Right lobe of liver (tissue), 6 donors: ENCODE results near the gene ITGA3. TPM values are rescaled to one million over a fixed set of nuclear protein-coding genes. Genes with fewer than 3 reads are reported as not detected.
A peak's percentile ranks its signal among the peaks of the same experiment; 100 is the strongest.

Experiments used
- ATAC-seq, 4 donors: fragments of 200-7000 bp; cut with Tn5 transposase; one replicate each; pipeline ENCODE4 v1.9.1; 2020; ENCODE audit warnings: mild to moderate bottlenecking in 4 of 4, moderate library complexity in 4 of 4
- DNase-seq, 3 donors: peaks; one replicate each; pipeline ENCODE4 v3.0.0-alpha.2; 2020
- H3K27ac ChIP-seq, 3 donors: fragments of 200-600 bp; one replicate each; pipeline ENCODE4 v1.8.0; 2022
- H3K27me3 ChIP-seq, 2 donors: fragments of 200-600 bp; one replicate each; pipeline ENCODE4 v1.8.0; 2022
- H3K36me3 ChIP-seq, 4 donors: fragments of 200-600 bp; sonication (generic) in 1 of 4; one replicate each; pipeline versions ENCODE4 v1.5.1 to v1.8.0; 2017 to 2022; ENCODE audit warnings: control low read depth in 1 of 4
- H3K4me1 ChIP-seq, 4 donors: fragments of 200-600 bp; sonication (generic) in 1 of 4; one replicate each; pipeline versions ENCODE4 v1.5.1 to v1.8.0; 2017 to 2022; ENCODE audit warnings: control low read depth in 1 of 4
- H3K4me3 ChIP-seq, 3 donors: fragments of 200-600 bp; one replicate each; pipeline ENCODE4 v1.8.0; 2022
- H3K9me3 ChIP-seq, 4 donors: fragments of 200-600 bp; sonication (generic) in 1 of 4; one replicate each; pipeline versions ENCODE4 v1.5.1 to v1.8.0; 2017 to 2022; ENCODE audit warnings: control low read depth in 1 of 4
- CTCF ChIP-seq, 4 donors: fragments of 200-600 bp in 3 of 4; fragments of 450-650 bp in 1 of 4; IDR thresholded peaks; one replicate each; pipeline versions ENCODE4 v1.5.1 to v1.8.0; 2016 to 2022; ENCODE audit warnings: antibody characterized with exemption in 4 of 4, mild to moderate bottlenecking in 2 of 4
- POLR2A ChIP-seq: fragments of 450-650 bp; IDR thresholded peaks from one replicate; pipeline ENCODE4 v1.6.1; 2017; ENCODE audit warnings: antibody characterized with exemption, mild to moderate bottlenecking
- WGBS: methylation state at CpG from one replicate; pipeline ENCODE4 v1.1.6; 2018; ENCODE audit warnings: low coverage, low lambda C conversion rate; ENCODE audit not compliant: insufficient coverage; ENCODE audit errors: missing lambda C conversion rate; 5-methylcytosine and 5-hydroxymethylcytosine counted together
- intact Hi-C, 2 donors: fragments of 100-400 bp; cut with DNase I; formaldehyde crosslinking; loops; one replicate each; pipeline versions ENCODE4 v1.11.2 to v1.14.1; 2022
- total RNA-seq, 6 experiments: library from RNA; depleted of rRNA in 2 of 6; stranded (reverse); fragments of >200 nt in 2 of 6; fragmentation: NEBNext Ultra II Directional in 3 of 6; extraction: Animal tissue kit (Norgen Biotek cat#: 25700) in 3 of 6; gene quantifications; one replicate each; pipeline versions ENCODE4 v1.1.0 to v1.2.4, GENCODE V29; 2016 to 2023
- donor health status: DM: no; HTN: yes; CAD: no.
- donor health status: DM: no; HTN: no; CAD: no.
- donor health status: DM: no; HTN: no; CAD: no.
- donor health status: DM: no; HTN: yes; CAD: no.
- donor health status: DM: no; HTN: yes; CAD: no.

The ITGA3 gene
- total RNA-seq, 6 experiments from 2014 or later, result 1.4 to 3.7 (median 2.4) TPM

- 4% methylated on average over 4 of the region's 6 CpGs for WGBS
- Histone ChIP-seq H3K9me3 (no peaks in the 10 kb centered on the region), H3K36me3 (no peaks in the 10 kb centered on the region), H3K4me3 (no peak overlapping the region), H3K4me1 (no peaks in the 10 kb centered on the region), H3K27me3 (peaks cover 0 to 8% of the 10 kb centered on the region in 2 donors), H3K27ac (no peak overlapping the region)
- intact Hi-C loops, result loop anchor here (5.0 to 10.0 kb wide), 3 partner anchors 48 to 65 kb away; no protein-coding TSS in a partner anchor
- DNase-seq (peak; percentile 76 to 82 (median 80)), ATAC-seq (peak; percentile 88 to 97 (median 92))
- TF ChIP-seq POLR2A (no peak), CTCF (IDR thresholded peaks at IDR 0.05) (peak; percentile 89 to 98 (median 96))
These were observed 29.1 kb upstream of the ITGA3 start for GRCh38 chr17:50026837-50027171.

- H3K4me1 ChIP-seq, result no peaks in the 10 kb centered on the region
- TF ChIP-seq CTCF (IDR thresholded peaks at IDR 0.05), result peak in 2 of 4 donors; percentile 2 to 3
- TF ChIP-seq POLR2A, result no peak
- H3K36me3 ChIP-seq, result no peaks in the 10 kb centered on the region
- intact Hi-C loops, result loop anchor here (5.0 to 10.0 kb wide), 3 partner anchors 47 to 65 kb away; no protein-coding TSS in a partner anchor
- WGBS, result 4% methylated on average over 17 of the region's 27 CpGs
- DNase-seq (peak; percentile 58 to 73 (median 60)), ATAC-seq (peak; percentile 40 to 79 (median 62))
- H3K9me3 ChIP-seq, result no peaks in the 10 kb centered on the region
- H3K4me3 ChIP-seq, result no peak overlapping the region
- H3K27ac ChIP-seq, result no peak overlapping the region
- peaks cover 0 to 8% of the 10 kb centered on the region in 2 donors for H3K27me3 ChIP-seq
These were observed 28.6 kb upstream of the ITGA3 start for GRCh38 chr17:50027172-50027880.

- WGBS, result 21% methylated on average over 8 of the region's 20 CpGs
- H3K4me1 ChIP-seq, result no peaks in the 10 kb centered on the region
- DNase-seq (no peak), ATAC-seq (peak in 2 of 4 donors; percentile 6 to 9)
- H3K27me3 ChIP-seq, result peaks cover 0 to 8% of the 10 kb centered on the region in 2 donors
- H3K36me3 ChIP-seq, result no peaks in the 10 kb centered on the region
- no peak overlapping the region for H3K27ac ChIP-seq
- H3K9me3 ChIP-seq, result no peaks in the 10 kb centered on the region
- TF ChIP-seq POLR2A (no peak), CTCF (IDR thresholded peaks at IDR 0.05) (no peak)
- H3K4me3 ChIP-seq, result no peak overlapping the region
- intact Hi-C loops, result loop anchor here (5.0 to 10.0 kb wide), 3 partner anchors 47 to 64 kb away; no protein-coding TSS in a partner anchor
These were observed 27.8 kb upstream of the ITGA3 start for GRCh38 chr17:50027881-50028735.

- Histone ChIP-seq H3K9me3 (no peaks in the 10 kb centered on the region), H3K4me1 (no peaks in the 10 kb centered on the region), H3K36me3 (no peaks in the 10 kb centered on the region), H3K27me3 (peaks cover 0 to 8% of the 10 kb centered on the region in 2 donors), H3K27ac (no peak overlapping the region), H3K4me3 (no peak overlapping the region)
- 48% methylated on average over 4 of the region's 6 CpGs for WGBS
- DNase-seq, result no peak
- ATAC-seq, result no peak
- intact Hi-C loops, result loop anchor here (5.0 to 10.0 kb wide), 3 partner anchors 46 to 64 kb away; no protein-coding TSS in a partner anchor
- no peak for TF ChIP-seq POLR2A
- no peak for TF ChIP-seq CTCF (IDR thresholded peaks at IDR 0.05)
These were observed 27.2 kb upstream of the ITGA3 start for GRCh38 chr17:50028736-50029120.
